ENCODE measurements around the gene SCYGR3. TPM values are rescaled to one million over a fixed set of nuclear protein-coding genes. Genes with fewer than 3 reads are reported as not detected.

Gene SCYGR3
- total and polyA plus RNA-seq, 4 donors, result not detected

GRCh38 chr2:227595797-227596196 is 18.8 kb downstream of the SCYGR3 start (continued):
- no peak for TF ChIP-seq ZBTB33 (IDR thresholded peaks at IDR 0.05)
- no peak for TF ChIP-seq GABPA (IDR thresholded peaks at IDR 0.05 in 1 of 2, conservative IDR thresholded peaks at IDR 0.05 in 1 of 2)
- no peak for TF ChIP-seq JUND (IDR thresholded peaks at IDR 0.05)
- TF ChIP-seq RXRA (IDR thresholded peaks at IDR 0.05), result no peak

GRCh38 chr2:227592694-227593387 is 21.8 kb downstream of the SCYGR3 start:
- Histone ChIP-seq H3K27me3 (ENCODE audit: control insufficient read depth in 4 of 4, insufficient read depth in 4 of 4, low read length in 3 of 4) (peaks cover 0 to 2% (median 0%) of the 10 kb centered on the region in 4 donors), H3K4me1 (ENCODE audit: control insufficient read depth in 4 of 4, insufficient read depth in 4 of 4, low read length in 3 of 4) (no peaks in the 10 kb centered on the region), H3K4me3 (ENCODE audit: low read depth in 1 of 3, low read length in 3 of 3) (no peak overlapping the region), H3K9me3 (ENCODE audit: control insufficient read depth in 4 of 4, low read length in 3 of 4) (peaks cover 0 to 3% (median 0%) of the 10 kb centered on the region in 4 donors), H3K36me3 (ENCODE audit: control insufficient read depth in 4 of 4, insufficient read depth in 3 of 4, low read depth in 1 of 4, low read length in 3 of 4) (no peaks in the 10 kb centered on the region), H3K27ac (ENCODE audit: low read depth in 1 of 2, low read length in 2 of 2) (no peak overlapping the region), H3K9ac (ENCODE audit: low read depth in 1 of 2, low read length in 2 of 2) (no peak overlapping the region)
- 90% methylated on average over 1 of the region's 1 CpG for WGBS
- TF ChIP-seq TAF1 (conservative IDR thresholded peaks at IDR 0.05), result no peak
- no peak for DNase-seq (ENCODE audit: low spot score)

GRCh38 chr2:227582369-227582768 is 32.3 kb downstream of the SCYGR3 start:
- Histone ChIP-seq H3K4me1 (ENCODE audit: control insufficient read depth in 4 of 4, insufficient read depth in 4 of 4, low read length in 3 of 4) (no peaks in the 10 kb centered on the region), H3K27ac (ENCODE audit: low read depth in 1 of 2, low read length in 2 of 2) (no peak overlapping the region), H3K36me3 (ENCODE audit: control insufficient read depth in 4 of 4, insufficient read depth in 3 of 4, low read depth in 1 of 4, low read length in 3 of 4) (no peaks in the 10 kb centered on the region), H3K27me3 (ENCODE audit: control insufficient read depth in 4 of 4, insufficient read depth in 4 of 4, low read length in 3 of 4) (no peaks in the 10 kb centered on the region), H3K4me3 (ENCODE audit: low read depth in 1 of 3, low read length in 3 of 3) (no peak overlapping the region), H3K9ac (ENCODE audit: low read depth in 1 of 2, low read length in 2 of 2) (no peak overlapping the region), H3K9me3 (ENCODE audit: control insufficient read depth in 4 of 4, low read length in 3 of 4) (peaks cover 0 to 14% (median under 1%) of the 10 kb centered on the region in 4 donors)
- no peak for DNase-seq (ENCODE audit: low spot score)
- TF ChIP-seq JUND (IDR thresholded peaks at IDR 0.05) (no peak), NR2F2 (IDR thresholded peaks at IDR 0.05) (no peak), SP1 (IDR thresholded peaks at IDR 0.05) (no peak), YY1 (IDR thresholded peaks at IDR 0.05) (no peak), TAF1 (conservative IDR thresholded peaks at IDR 0.05) (no peak), ZBTB33 (IDR thresholded peaks at IDR 0.05) (no peak)

- no peak overlapping the region for H3K9ac ChIP-seq (ENCODE audit: low read depth in 1 of 2, low read length in 2 of 2)
- peaks cover 0 to 14% (median under 1%) of the 10 kb centered on the region in 4 donors for H3K9me3 ChIP-seq (ENCODE audit: control insufficient read depth in 4 of 4, low read length in 3 of 4)
- no peak overlapping the region for H3K4me3 ChIP-seq (ENCODE audit: low read depth in 1 of 3, low read length in 3 of 3)
- no peaks in the 10 kb centered on the region for H3K4me1 ChIP-seq (ENCODE audit: control insufficient read depth in 4 of 4, insufficient read depth in 4 of 4, low read length in 3 of 4)
- DNase-seq (ENCODE audit: low spot score), result no peak
- no peaks in the 10 kb centered on the region for H3K27me3 ChIP-seq (ENCODE audit: control insufficient read depth in 4 of 4, insufficient read depth in 4 of 4, low read length in 3 of 4)
- no peaks in the 10 kb centered on the region for H3K36me3 ChIP-seq (ENCODE audit: control insufficient read depth in 4 of 4, insufficient read depth in 3 of 4, low read depth in 1 of 4, low read length in 3 of 4)
- H3K27ac ChIP-seq (ENCODE audit: low read depth in 1 of 2, low read length in 2 of 2), result no peak overlapping the region
- 97% methylated on average over 1 of the region's 1 CpG for WGBS
- TF ChIP-seq YY1 (IDR thresholded peaks at IDR 0.05), result no peak
- no peak for TF ChIP-seq ZBTB33 (IDR thresholded peaks at IDR 0.05)
- no peak for TF ChIP-seq FOXA2 (IDR thresholded peaks at IDR 0.05)
- TF ChIP-seq CTCF (IDR thresholded peaks at IDR 0.05; ENCODE audit: low read depth, low read length, missing input control), result no peak
- no peak for TF ChIP-seq JUND (IDR thresholded peaks at IDR 0.05)
- no peak for TF ChIP-seq TAF1 (conservative IDR thresholded peaks at IDR 0.05)
- no peak for TF ChIP-seq HNF4A (conservative IDR thresholded peaks at IDR 0.05)
- TF ChIP-seq RAD21 (IDR thresholded peaks at IDR 0.05), result no peak
- TF ChIP-seq EGR1 (IDR thresholded peaks at IDR 0.05; ENCODE audit: low read depth in 2 of 2), result no peak
- no peak for TF ChIP-seq NR2F2 (IDR thresholded peaks at IDR 0.05)
- TF ChIP-seq RXRA (IDR thresholded peaks at IDR 0.05), result no peak
- TF ChIP-seq GABPA (IDR thresholded peaks at IDR 0.05 in 1 of 2, conservative IDR thresholded peaks at IDR 0.05 in 1 of 2), result no peak
- TF ChIP-seq FOXA1 (IDR thresholded peaks at IDR 0.05), result no peak
- no peak for TF ChIP-seq ATF3 (IDR thresholded peaks at IDR 0.05)
Observed at GRCh38 chr2:227579791-227580190, 34.8 kb downstream of the SCYGR3 start.
